ENCODE results near the gene STIM1.
"Not testable (repeated sequence)": the region's sequence is repeated elsewhere in the genome, so short reads cannot be mapped to it uniquely, and the experiment has no call there.

GRCh38 chr11:3860898-3861393 lies 5.5 kb downstream of the STIM1 start:
- TF ChIP-seq POLR2AphosphoS5, EP300, CTCF, POLR2A (IDR thresholded peaks at IDR 0.05): not testable (repeated sequence)

All from sigmoid colon (tissue), 4 donors.